Neuron (in vitro differentiated cells): ENCODE measurements around the gene SPOCK1.

Experiments
- H2AFZ ChIP-seq: one replicate; pipeline ENCODE4 v1.6.1; 2013; ENCODE audit warnings: low read depth, mild to moderate bottlenecking, inconsistent platforms, low read length, moderate library complexity
- H3K27me3 ChIP-seq: one replicate; pipeline ENCODE4 v1.6.1; 2013; ENCODE audit warnings: low read length; ENCODE audit not compliant: insufficient read depth
- H3K36me3 ChIP-seq: one replicate; pipeline ENCODE4 v1.6.1; 2013; ENCODE audit warnings: low read length; ENCODE audit not compliant: insufficient read depth
- H3K4me1 ChIP-seq: one replicate; pipeline ENCODE4 v1.6.1; 2013; ENCODE audit warnings: low read length; ENCODE audit not compliant: insufficient read depth
- H3K4me3 ChIP-seq: 2 replicates; pipeline ENCODE4 v1.5.1; 2013; ENCODE audit warnings: mild to moderate bottlenecking, low read length, moderate library complexity
- H3K9me3 ChIP-seq: one replicate; pipeline ENCODE4 v1.6.1; 2013; ENCODE audit warnings: low read length

Gene SPOCK1

DNA sequence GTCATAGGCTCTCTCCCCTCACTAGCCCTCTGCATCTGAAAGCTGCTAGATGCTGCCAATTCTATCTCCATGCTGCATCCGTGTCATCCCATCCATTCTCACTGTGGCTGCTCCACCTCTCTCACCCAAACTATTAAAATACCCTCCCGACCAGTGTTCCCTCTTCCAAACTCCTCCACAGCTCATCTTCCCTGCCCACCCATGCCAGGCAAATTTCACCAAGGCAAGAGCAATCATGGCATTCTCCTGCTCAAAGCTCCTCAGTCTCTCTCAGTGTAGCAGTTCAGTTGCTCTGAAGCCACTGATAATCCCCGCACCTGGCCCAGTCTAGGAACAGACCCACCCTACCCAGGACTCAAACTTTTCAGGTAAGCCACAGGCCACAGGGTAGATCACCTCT is 48.4 kb downstream of the SPOCK1 start:
- no peaks in the 10 kb centered on the region for H3K36me3 ChIP-seq
- no peaks in the 10 kb centered on the region for H3K9me3 ChIP-seq
- H3K4me3 ChIP-seq = no peak overlapping the region
- no peak overlapping the region for H2AFZ ChIP-seq
- peaks cover 18% of the 10 kb centered on the region for H3K4me1 ChIP-seq
- H3K27me3 ChIP-seq = no peaks in the 10 kb centered on the region

DNA sequence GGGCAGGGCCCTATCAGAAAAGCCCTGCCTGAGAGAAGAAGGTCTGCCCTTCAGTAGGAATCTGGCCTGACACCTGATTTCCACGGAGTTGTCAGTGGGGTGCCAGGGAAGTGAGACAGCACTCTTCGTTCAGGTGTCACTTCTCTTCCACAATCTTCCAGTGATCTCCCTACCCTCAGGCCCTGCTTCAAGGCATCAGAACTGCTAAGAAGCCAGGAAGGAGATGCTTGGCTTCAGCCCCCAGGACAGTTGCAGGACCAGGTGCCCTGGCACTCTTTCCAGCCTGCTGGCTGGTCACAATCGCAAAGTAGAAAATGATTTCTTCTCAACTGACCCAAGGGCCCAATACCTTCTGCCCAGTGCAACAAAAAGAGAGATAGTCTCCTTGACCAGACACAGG is 50.3 kb downstream of the SPOCK1 start:
- Histone ChIP-seq H3K36me3 (no peaks in the 10 kb centered on the region), H3K4me1 (no peaks in the 10 kb centered on the region), H3K27me3 (no peaks in the 10 kb centered on the region), H2AFZ (no peak overlapping the region), H3K9me3 (no peaks in the 10 kb centered on the region), H3K4me3 (no peak overlapping the region)

DNA sequence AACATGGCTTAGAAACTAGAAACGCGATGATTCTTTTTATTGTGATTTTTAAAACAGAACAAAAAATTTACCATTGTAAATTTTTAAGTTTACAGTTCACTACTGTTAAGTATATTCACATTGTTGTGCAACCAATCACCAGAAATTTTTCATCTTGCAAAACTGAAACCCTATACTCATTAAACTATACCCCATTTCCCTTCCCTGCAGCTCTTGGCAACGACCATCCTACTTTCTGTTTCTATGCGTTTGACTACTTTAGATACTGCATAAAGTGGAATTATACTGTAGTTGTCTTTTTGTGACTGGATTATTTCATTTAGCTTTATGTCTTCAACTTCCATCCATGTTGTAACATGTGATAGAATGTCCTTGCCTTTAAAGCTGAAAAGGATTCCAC is 52.5 kb downstream of the SPOCK1 start:
- Histone ChIP-seq H3K4me3 (no peak overlapping the region), H3K36me3 (no peaks in the 10 kb centered on the region), H2AFZ (no peak overlapping the region)

DNA sequence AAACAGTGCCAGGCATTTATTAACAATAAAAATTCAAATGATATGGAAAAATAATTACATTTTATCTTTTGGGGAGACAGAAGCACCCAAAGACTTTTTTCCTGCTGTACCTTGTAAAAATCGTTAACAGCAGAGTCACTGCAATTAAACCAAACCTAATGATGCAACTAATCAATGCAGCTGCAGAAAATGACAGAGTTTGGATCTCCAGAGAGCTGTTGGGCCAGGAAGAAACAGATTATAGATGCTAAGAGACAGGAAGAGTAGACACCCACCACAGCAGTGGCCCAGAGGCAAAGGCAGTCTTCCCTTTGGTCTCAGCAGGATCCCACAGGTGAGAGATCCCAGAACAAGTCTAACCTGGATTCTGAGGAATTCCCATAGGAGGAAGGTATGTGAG is 53.0 kb downstream of the SPOCK1 start:
- no peak overlapping the region for H3K4me3 ChIP-seq
- no peaks in the 10 kb centered on the region for H3K9me3 ChIP-seq
- H3K4me1 ChIP-seq = no peaks in the 10 kb centered on the region
- H3K27me3 ChIP-seq = no peaks in the 10 kb centered on the region
- H2AFZ ChIP-seq = no peak overlapping the region
- H3K36me3 ChIP-seq = no peaks in the 10 kb centered on the region

More for the DNA sequence above, 52.5 kb downstream of the SPOCK1 start:
- Histone ChIP-seq H3K4me1 (no peaks in the 10 kb centered on the region), H3K9me3 (no peaks in the 10 kb centered on the region), H3K27me3 (no peaks in the 10 kb centered on the region)

DNA sequence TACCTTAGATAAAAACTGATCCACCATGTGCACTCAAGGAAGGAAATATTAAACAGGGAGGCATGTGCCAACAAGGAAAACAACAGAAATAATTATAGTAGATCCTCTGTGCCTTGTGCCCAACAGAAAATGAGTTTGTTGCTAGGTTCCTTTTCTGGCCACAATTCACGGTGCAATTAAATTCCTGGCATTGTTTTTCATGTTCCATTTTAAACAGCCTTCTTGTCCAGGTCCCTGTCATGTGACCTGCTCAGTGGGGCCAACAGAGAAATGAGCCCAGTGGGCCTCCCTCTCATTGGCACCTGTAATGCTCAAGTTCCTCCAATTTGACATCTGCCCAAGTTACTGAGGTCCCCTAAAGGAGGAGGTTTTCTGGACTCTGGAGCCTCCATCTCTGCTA is 56.5 kb downstream of the SPOCK1 start:
- Histone ChIP-seq H3K36me3 (no peaks in the 10 kb centered on the region), H3K9me3 (no peaks in the 10 kb centered on the region), H2AFZ (no peak overlapping the region), H3K27me3 (no peaks in the 10 kb centered on the region), H3K4me1 (no peaks in the 10 kb centered on the region), H3K4me3 (no peak overlapping the region)

DNA sequence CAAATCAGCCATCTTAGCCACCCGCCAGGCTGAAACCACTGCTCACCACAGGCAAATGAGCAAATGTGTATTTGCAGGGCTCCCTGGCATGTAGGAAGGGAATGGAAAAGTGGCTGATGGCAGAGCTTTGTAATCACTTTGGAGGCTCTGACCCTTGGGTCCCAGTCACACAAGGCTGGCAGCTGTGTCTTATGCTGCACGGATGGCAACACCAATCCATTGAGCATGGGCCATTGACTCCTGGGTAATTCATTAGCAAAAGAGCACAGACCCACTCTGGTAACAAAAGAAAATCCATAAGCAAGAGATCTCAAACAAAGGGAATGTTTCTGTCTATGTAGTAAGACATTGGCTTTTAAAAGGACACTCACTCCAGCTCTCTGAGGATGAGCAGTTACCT is 57.6 kb downstream of the SPOCK1 start:
- Histone ChIP-seq H3K36me3 (no peaks in the 10 kb centered on the region), H3K9me3 (no peaks in the 10 kb centered on the region), H3K4me1 (no peaks in the 10 kb centered on the region), H2AFZ (no peak overlapping the region), H3K27me3 (no peaks in the 10 kb centered on the region), H3K4me3 (no peak overlapping the region)

DNA sequence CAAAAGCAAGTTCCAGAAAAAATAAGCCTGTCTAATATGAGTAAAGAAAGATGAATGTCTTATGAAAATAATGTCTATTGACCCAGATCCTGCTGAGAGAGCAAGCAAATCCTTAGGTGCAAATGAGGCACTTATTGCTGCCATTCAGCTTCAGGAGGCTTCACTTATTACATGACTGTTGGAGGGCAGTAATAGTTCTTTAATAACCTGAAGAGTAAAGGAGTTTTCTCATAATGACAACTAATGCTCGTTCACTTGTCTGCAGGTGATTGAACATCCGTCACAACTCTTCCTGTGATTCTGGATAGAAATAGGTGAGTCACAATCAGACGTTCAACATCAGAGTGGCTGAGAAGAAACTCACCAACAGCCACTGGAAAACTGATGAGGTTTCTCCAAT is 58.3 kb downstream of the SPOCK1 start:
- no peak overlapping the region for H3K4me3 ChIP-seq
- H3K4me1 ChIP-seq = no peaks in the 10 kb centered on the region

DNA sequence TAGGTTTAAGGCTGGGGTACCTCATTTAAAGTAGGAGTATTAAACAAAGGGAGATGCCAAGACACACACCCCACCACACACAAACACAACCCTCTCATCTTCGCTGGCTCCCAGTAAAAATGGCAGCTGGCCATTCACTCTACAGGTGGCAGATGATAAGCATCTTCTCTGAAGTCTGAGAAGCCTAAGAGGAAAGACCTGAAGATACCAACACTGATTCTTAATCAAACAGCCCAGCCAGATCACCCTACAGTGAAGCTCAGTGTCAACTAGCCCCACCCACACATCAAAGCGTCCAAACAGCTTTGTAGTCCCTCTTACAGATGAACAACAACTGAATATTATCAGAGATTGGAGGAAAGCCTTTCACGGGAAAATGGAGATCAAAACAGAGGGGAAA is 59.5 kb downstream of the SPOCK1 start:
- no peaks in the 10 kb centered on the region for H3K9me3 ChIP-seq

More for the DNA sequence above, 58.3 kb downstream of the SPOCK1 start:
- Histone ChIP-seq H2AFZ (no peak overlapping the region), H3K36me3 (no peaks in the 10 kb centered on the region), H3K27me3 (no peaks in the 10 kb centered on the region), H3K9me3 (no peaks in the 10 kb centered on the region)

DNA sequence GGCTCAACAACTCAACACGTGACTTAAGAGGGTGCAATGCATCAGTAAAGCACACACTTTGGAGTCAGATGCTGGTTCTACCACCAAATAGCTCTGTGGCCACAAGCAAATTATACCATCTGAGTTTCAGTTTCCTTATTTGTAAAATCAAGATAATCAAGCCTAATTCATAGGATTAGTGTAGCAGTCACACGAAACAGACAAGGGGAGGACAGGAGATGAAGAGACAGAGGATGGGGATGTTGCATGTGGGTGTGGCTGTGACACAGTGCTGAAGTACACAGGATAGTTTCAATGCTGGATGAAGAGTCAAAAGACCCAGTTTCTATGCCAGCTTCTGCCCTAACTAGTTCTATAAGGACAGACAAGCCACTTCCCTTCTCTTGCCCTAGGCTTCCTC is 60.2 kb downstream of the SPOCK1 start:
- Histone ChIP-seq H3K4me1 (no peaks in the 10 kb centered on the region), H3K9me3 (no peaks in the 10 kb centered on the region), H3K27me3 (no peaks in the 10 kb centered on the region), H3K36me3 (no peaks in the 10 kb centered on the region), H2AFZ (no peak overlapping the region), H3K4me3 (no peak overlapping the region)

More for the DNA sequence above, 59.5 kb downstream of the SPOCK1 start:
- H3K27me3 ChIP-seq = no peaks in the 10 kb centered on the region
- H3K36me3 ChIP-seq = no peaks in the 10 kb centered on the region
- H3K4me3 ChIP-seq = no peak overlapping the region
- no peak overlapping the region for H2AFZ ChIP-seq
- no peaks in the 10 kb centered on the region for H3K4me1 ChIP-seq

DNA sequence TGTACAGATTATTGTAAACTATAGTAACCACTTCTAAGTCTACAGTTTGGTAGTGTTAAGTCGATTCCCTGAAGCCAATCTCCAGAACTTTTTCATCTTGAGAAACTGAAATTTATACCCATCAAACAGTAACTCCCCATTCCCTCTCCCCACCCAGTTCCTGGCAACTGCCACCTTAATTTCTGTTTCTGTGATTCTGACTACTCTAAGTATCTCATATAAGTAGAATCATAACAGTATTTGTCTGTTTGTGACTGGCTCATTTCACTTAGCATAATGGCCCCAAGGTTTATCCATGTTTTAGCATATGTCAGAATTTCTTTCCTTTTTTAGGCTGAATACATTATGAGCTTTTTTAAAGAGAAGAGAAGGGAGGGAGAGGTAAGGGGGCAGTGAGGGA is 61.4 kb downstream of the SPOCK1 start:
- Histone ChIP-seq H3K9me3 (no peaks in the 10 kb centered on the region), H3K36me3 (no peaks in the 10 kb centered on the region), H3K4me3 (no peak overlapping the region), H3K4me1 (no peaks in the 10 kb centered on the region), H2AFZ (no peak overlapping the region), H3K27me3 (no peaks in the 10 kb centered on the region)

DNA sequence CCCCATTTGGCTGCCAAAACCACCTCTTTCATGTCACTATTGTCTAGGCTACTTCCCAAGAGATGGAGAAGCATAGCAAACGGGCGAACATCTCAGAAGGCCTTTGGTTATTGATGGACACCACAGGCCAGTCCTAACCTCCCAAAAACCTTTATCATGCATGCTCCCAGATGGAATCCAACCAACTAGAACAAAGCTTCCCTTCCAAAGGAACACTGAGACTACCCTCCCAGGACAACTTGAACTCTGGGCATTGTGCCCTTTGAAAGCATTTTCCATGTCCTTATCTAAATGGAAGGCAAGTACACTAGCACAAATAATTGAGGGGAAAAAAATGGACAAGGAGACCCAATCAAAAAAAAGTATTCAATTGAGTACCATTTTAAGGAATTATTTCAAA is 65.6 kb downstream of the SPOCK1 start:
- no peaks in the 10 kb centered on the region for H3K36me3 ChIP-seq
- no peak overlapping the region for H2AFZ ChIP-seq
- H3K4me3 ChIP-seq = no peak overlapping the region
- no peaks in the 10 kb centered on the region for H3K27me3 ChIP-seq
- H3K4me1 ChIP-seq = no peaks in the 10 kb centered on the region
- no peaks in the 10 kb centered on the region for H3K9me3 ChIP-seq

DNA sequence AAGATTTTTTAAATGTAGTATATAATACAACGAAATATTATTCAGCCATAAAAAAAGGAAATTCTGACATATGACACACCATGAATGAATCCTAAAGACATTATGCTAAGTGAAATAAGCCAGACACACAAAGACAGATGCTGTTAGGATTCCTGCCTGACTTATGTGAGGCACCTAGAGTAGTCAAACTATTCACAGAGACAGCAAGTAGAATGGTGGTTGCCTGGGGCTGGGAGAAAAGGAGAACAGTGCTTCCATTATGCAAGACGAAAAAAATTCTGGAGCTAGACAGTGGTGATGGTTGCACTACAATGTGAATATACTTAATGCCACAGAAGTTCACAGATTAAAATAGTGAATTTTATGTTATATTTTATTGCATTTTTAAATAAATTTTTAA is 66.8 kb downstream of the SPOCK1 start:
- no peaks in the 10 kb centered on the region for H3K27me3 ChIP-seq
- no peaks in the 10 kb centered on the region for H3K9me3 ChIP-seq
- H3K36me3 ChIP-seq = no peaks in the 10 kb centered on the region
- H3K4me1 ChIP-seq = no peaks in the 10 kb centered on the region
- H2AFZ ChIP-seq = no peak overlapping the region
- H3K4me3 ChIP-seq = no peak overlapping the region

DNA sequence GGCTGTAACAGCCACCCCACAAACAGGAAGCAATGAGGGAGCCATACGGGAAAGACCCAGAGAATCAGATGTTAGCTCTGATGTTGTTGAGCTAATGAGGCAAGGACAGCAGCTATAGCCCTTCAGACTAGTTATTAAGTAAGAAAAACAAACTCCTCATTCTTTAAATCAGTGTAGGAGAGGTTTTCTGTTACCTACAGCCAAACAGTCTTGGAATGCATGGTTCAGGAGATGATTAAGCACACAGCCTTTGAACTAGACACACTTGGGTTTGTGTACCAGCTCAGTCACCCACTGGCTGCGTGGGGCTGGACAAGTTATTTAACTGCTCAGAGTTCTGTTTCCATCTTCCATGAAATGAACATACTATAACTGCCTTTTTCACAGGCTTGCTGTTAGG is 68.1 kb downstream of the SPOCK1 start:
- Histone ChIP-seq H3K4me3 (no peak overlapping the region), H2AFZ (no peak overlapping the region), H3K36me3 (no peaks in the 10 kb centered on the region), H3K27me3 (no peaks in the 10 kb centered on the region), H3K4me1 (no peaks in the 10 kb centered on the region), H3K9me3 (no peaks in the 10 kb centered on the region)

DNA sequence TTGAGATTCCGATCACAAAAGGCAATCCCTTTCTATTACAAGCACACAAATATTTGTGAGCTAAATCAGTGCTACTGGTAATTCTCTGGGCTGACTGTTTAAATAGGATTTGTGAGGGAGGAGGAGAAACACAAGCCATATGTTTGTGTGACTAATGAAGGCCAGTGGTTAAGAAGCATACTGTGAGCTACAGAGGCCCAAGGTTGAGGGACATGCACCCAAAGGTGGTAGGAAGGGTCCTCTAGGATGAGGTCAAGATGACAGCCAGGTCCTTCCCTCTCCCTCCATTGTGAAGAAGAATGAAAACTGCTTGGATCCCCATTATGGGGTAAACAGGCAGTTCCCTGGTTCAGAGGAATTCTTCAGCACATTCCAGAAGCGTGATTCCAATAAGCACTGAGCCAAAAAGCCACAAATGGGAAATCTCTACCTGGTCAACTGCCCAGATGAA is 83.9 kb downstream of the SPOCK1 start:
- Histone ChIP-seq H3K36me3 (no peaks in the 10 kb centered on the region), H3K4me3 (no peak overlapping the region), H3K4me1 (peaks cover 7% of the 10 kb centered on the region), H3K9me3 (no peaks in the 10 kb centered on the region), H3K27me3 (no peaks in the 10 kb centered on the region), H2AFZ (no peak overlapping the region)
